Panc1 (cell line): ENCODE results near the gene SLC12A7. TPM values are rescaled to one million over a fixed set of nuclear protein-coding genes. Genes with fewer than 3 reads are reported as not detected.

Experiments
- ATAC-seq: fragments of 200-7000 bp; cut with Tn5 transposase; 2 replicates; pipeline ENCODE4 v1.9.1; 2020; ENCODE audit warnings: mild to moderate bottlenecking, moderate library complexity
- BruUV-seq: library from RNA; stranded (reverse); fragments of 400-500 nt; replicated peaks from 2 replicates; lab custom pipeline; 2021; lab: Mats Ljungman, UMichigan
- CTCF ChIA-PET: fragments of 300-600 bp; sonication (Branson Sonifier 250); formaldehyde crosslinking; loops from one replicate; lab custom pipeline; 2022; ENCODE audit warnings: antibody characterized with exemption; lab: Charles Lee
- POLR2A ChIA-PET: fragments of 300-600 bp; sonication (Branson Sonifier 250); formaldehyde crosslinking; loops from one replicate; lab custom pipeline; 2022; ENCODE audit warnings: antibody characterized with exemption; lab: Charles Lee
- DNase-seq: peaks from one replicate; pipeline ENCODE4 v3.0.0-alpha.2; 2010; ENCODE audit warnings: low read depth, low spot score
- H3K27ac ChIP-seq: 2 replicates; pipeline ENCODE4 v1.5.1; 2011; ENCODE audit warnings: mild to moderate bottlenecking, low read length, inconsistent platforms
- H3K27me3 ChIP-seq: fragments of 200-500 bp; sonication (Bioruptor generic); 2 replicates; pipeline ENCODE4 v1.6.0; 2014; ENCODE audit warnings: low read length, inconsistent platforms; ENCODE audit not compliant: control insufficient read depth, insufficient read depth
- H3K36me3 ChIP-seq: fragments of 200-500 bp; sonication (Bioruptor generic); 2 replicates; pipeline ENCODE4 v1.5.1; 2014; ENCODE audit warnings: inconsistent platforms, mild to moderate bottlenecking, low read length, moderate library complexity; ENCODE audit not compliant: control insufficient read depth, insufficient read depth
- H3K4me1 ChIP-seq: 2 replicates; pipeline ENCODE4 v1.5.1; 2011; ENCODE audit warnings: inconsistent platforms, mild to moderate bottlenecking, low read length, moderate library complexity; ENCODE audit not compliant: control insufficient read depth, insufficient read depth
- H3K4me3 ChIP-seq, 2 experiments: 2 replicates each; pipeline ENCODE4 v1.5.1; 2011 to 2012; ENCODE audit warnings: low read depth in 2 of 2, low read length in 2 of 2, mild to moderate bottlenecking in 2 of 2, inconsistent platforms in 1 of 2, moderate library complexity in 1 of 2
- H3K9me3 ChIP-seq: fragments of 200-500 bp; sonication (Bioruptor generic); 2 replicates; pipeline ENCODE4 v1.5.1; 2014; ENCODE audit warnings: low read depth, mild to moderate bottlenecking, inconsistent platforms, low read length, moderate library complexity; ENCODE audit not compliant: control insufficient read depth, insufficient read depth
- POLR2AphosphoS5 ChIP-seq: IDR thresholded peaks from 2 replicates; pipeline ENCODE4 v1.6.1; 2012; ENCODE audit warnings: mild to moderate bottlenecking, low read depth, low read length, moderate library complexity
- SIN3A ChIP-seq: IDR thresholded peaks from 2 replicates; pipeline ENCODE4 v1.6.1; 2012; ENCODE audit warnings: low read depth, mild to moderate bottlenecking, low read length, moderate library complexity, borderline replicate concordance; ENCODE audit not compliant: insufficient read depth
- TCF7L2 ChIP-seq: IDR thresholded peaks from 2 replicates; pipeline ENCODE4 v1.6.1; 2011; ENCODE audit warnings: mild to moderate bottlenecking, low read depth, low read length, inconsistent platforms
- in situ Hi-C: cut with HindIII; loops from 2 replicates; pipeline ENCODE4 v1.10.0; 2016; ENCODE audit warnings: low sequenced_read_pairs, low pct_unique_long_range_greater_than_20kb
- intact Hi-C: fragments of 100-400 bp; cut with micrococcal nuclease; formaldehyde crosslinking; loops from one replicate; pipeline ENCODE4 v1.10.0; 2022; ENCODE audit not compliant: unreplicated experiment
- total RNA-seq: library from RNA; stranded (reverse); gene quantifications from one replicate; pipeline ENCODE4 v1.2.1, GENCODE V29; 2021; ENCODE audit not compliant: unreplicated experiment
- TF ChIP-seq, protein P1 (sequence below), 2 experiments: IDR thresholded peaks; 2 replicates each; pipeline ENCODE4 v1.6.1; 2011 to 2012; ENCODE audit warnings: low read depth in 2 of 2, control low read depth in 1 of 2, low read length in 1 of 2, mild to moderate bottlenecking in 1 of 2, moderate library complexity in 1 of 2; ENCODE audit not compliant: insufficient read depth in 1 of 2
- TF ChIP-seq, protein P2 (sequence below): fragments of 450-650 bp; IDR thresholded peaks from 2 replicates; pipeline ENCODE4 v1.5.1; 2017; ENCODE audit warnings: mild to moderate bottlenecking

Gene SLC12A7
- total RNA-seq, 1 experiment from 2014 or later, result 297 TPM

GRCh38 chr5:1116109-1116740 is 4.4 kb upstream of the SLC12A7 start:
- no peaks in the 10 kb centered on the region for H3K36me3 ChIP-seq
- POLR2A ChIA-PET, result no interaction called here
- DNase-seq (no peak), ATAC-seq (no peak)
- in situ Hi-C loops, result no loop called here
- TF ChIP-seq, protein P1, sequence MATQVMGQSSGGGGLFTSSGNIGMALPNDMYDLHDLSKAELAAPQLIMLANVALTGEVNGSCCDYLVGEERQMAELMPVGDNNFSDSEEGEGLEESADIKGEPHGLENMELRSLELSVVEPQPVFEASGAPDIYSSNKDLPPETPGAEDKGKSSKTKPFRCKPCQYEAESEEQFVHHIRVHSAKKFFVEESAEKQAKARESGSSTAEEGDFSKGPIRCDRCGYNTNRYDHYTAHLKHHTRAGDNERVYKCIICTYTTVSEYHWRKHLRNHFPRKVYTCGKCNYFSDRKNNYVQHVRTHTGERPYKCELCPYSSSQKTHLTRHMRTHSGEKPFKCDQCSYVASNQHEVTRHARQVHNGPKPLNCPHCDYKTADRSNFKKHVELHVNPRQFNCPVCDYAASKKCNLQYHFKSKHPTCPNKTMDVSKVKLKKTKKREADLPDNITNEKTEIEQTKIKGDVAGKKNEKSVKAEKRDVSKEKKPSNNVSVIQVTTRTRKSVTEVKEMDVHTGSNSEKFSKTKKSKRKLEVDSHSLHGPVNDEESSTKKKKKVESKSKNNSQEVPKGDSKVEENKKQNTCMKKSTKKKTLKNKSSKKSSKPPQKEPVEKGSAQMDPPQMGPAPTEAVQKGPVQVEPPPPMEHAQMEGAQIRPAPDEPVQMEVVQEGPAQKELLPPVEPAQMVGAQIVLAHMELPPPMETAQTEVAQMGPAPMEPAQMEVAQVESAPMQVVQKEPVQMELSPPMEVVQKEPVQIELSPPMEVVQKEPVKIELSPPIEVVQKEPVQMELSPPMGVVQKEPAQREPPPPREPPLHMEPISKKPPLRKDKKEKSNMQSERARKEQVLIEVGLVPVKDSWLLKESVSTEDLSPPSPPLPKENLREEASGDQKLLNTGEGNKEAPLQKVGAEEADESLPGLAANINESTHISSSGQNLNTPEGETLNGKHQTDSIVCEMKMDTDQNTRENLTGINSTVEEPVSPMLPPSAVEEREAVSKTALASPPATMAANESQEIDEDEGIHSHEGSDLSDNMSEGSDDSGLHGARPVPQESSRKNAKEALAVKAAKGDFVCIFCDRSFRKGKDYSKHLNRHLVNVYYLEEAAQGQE (IDR thresholded peaks at IDR 0.05; ENCODE audit: insufficient read depth in 1 of 2, low read depth in 2 of 2, low read length in 1 of 2), result no peak
- TF ChIP-seq POLR2AphosphoS5 (no peak), TCF7L2 (no peak), SIN3A (no peak)
- TF ChIP-seq, protein P2, sequence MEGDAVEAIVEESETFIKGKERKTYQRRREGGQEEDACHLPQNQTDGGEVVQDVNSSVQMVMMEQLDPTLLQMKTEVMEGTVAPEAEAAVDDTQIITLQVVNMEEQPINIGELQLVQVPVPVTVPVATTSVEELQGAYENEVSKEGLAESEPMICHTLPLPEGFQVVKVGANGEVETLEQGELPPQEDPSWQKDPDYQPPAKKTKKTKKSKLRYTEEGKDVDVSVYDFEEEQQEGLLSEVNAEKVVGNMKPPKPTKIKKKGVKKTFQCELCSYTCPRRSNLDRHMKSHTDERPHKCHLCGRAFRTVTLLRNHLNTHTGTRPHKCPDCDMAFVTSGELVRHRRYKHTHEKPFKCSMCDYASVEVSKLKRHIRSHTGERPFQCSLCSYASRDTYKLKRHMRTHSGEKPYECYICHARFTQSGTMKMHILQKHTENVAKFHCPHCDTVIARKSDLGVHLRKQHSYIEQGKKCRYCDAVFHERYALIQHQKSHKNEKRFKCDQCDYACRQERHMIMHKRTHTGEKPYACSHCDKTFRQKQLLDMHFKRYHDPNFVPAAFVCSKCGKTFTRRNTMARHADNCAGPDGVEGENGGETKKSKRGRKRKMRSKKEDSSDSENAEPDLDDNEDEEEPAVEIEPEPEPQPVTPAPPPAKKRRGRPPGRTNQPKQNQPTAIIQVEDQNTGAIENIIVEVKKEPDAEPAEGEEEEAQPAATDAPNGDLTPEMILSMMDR, result no peak
- H3K9me3 ChIP-seq, result no peaks in the 10 kb centered on the region
- intact Hi-C loops, result no loop called here
- CTCF ChIA-PET, result interaction anchor here (0.6 kb wide), 2 partner anchors 12 to 14 kb away, joined by 3 to 4 read pairs; no protein-coding TSS in a partner anchor
- H3K4me1 ChIP-seq, result peaks cover 51% of the 10 kb centered on the region
- H3K4me3 ChIP-seq, result no peak overlapping the region
- H3K27ac ChIP-seq, result no peak overlapping the region
- no peaks in the 10 kb centered on the region for H3K27me3 ChIP-seq
- no TSS peak for BruUV-seq

DNA sequence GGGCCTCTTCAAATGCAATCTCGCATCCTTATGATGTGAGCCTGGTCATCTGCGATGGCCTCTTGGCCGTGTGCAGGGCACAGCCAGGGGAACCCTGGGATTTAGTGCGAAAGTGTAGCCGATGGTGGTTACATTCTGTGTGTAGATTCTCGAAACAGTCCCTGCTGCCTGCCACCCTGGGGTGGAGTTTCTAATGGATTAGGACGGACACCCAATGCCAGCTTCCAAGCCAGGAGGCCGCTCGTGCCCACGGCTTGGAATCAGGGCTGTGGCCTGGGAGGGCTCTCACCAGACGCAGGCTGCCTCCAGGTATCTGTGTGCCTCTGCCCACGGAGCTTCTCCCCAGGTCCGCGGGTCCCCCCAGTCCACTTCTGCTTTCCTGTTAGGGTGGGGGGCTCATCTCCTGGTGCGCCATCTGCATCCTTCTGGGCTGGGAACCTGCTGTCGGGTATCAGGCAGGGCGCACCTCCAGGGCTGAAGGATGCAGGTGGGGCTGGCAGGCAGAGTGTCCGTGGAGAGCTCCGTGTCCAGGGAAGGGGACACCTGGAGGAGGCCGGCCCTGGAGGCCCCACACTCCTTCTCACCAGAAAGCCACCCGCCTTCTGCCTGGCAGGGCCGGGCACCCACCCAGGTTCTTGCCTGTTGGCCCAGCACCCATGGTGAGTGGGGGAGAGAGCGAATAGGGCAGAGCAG is 3.4 kb upstream of the SLC12A7 start:
- Histone ChIP-seq H3K9me3 (no peaks in the 10 kb centered on the region), H3K36me3 (no peaks in the 10 kb centered on the region), H3K4me1 (peaks cover 46% of the 10 kb centered on the region), H3K27me3 (no peaks in the 10 kb centered on the region), H3K4me3 (no peak overlapping the region), H3K27ac (no peak overlapping the region)
- ChIA-PET POLR2A (no interaction called here), CTCF (no interaction called here)
- DNase-seq, result no peak
- no peak for ATAC-seq
- BruUV-seq, result no TSS peak
- TF ChIP-seq TCF7L2, result no peak
- TF ChIP-seq, protein P1 (IDR thresholded peaks at IDR 0.05; ENCODE audit: insufficient read depth in 1 of 2, low read depth in 2 of 2, low read length in 1 of 2), result no peak
- no peak for TF ChIP-seq POLR2AphosphoS5
- no peak for TF ChIP-seq SIN3A
- TF ChIP-seq, protein P2, result no peak
- in situ Hi-C loops (no loop called here), intact Hi-C loops (no loop called here)
